ENCODE measurements around the gene FMN1.

The FMN1 gene

DNA sequence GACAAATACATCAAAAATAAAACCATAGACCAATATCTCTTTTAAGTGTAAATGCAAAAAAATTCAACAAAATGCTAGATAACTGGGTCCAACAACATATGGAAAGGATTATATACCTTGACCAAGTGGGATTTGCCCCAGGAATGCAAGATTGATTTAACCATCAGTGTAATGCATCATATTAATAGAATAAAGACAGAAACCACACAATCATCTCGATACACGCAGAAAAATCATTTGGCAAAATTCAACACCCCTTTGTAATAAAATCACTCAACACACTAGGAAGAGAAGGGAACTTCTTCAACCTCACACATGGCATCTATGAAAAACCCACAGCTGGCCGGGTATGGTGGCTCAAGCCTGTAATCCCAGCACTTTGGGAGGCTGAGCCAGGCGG is 457.2 kb downstream of the FMN1 start:
- Histone ChIP-seq H3K4me3 (ENCODE audit: low read depth in 1 of 2, low read length in 1 of 2) (no peak overlapping the region), H3K27me3 (peaks cover 32% of the 10 kb centered on the region), H3K9me3 (no peaks in the 10 kb centered on the region), H3K27ac (no peak overlapping the region), H3K4me1 (ENCODE audit: control insufficient read depth in 1 of 2, insufficient read depth in 1 of 2, low read depth in 1 of 2, low read length in 1 of 2) (no peaks in the 10 kb centered on the region), H3K36me3 (no peaks in the 10 kb centered on the region)
- TF ChIP-seq CTCF (IDR thresholded peaks at IDR 0.05): no peak

DNA sequence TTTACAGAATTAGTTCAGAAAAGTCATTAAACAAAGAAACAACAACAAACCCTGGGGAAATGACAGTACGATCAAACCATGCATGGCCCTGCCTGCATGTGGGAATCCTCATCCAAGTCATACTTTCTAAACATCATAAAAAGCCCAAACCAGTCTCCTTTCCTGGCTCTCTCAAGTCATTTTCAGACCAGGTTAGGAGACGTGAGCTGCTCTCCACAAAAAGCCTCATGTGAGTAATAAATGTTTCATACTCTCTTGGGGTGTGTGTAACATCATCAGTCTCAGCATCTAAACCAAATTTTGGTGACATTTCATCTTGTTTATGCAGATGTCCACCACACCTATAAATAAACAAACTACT is 457.8 kb downstream of the FMN1 start:
- Histone ChIP-seq H3K9me3 (no peaks in the 10 kb centered on the region), H3K4me3 (ENCODE audit: low read depth in 1 of 2, low read length in 1 of 2) (no peak overlapping the region), H3K36me3 (no peaks in the 10 kb centered on the region), H3K4me1 (ENCODE audit: control insufficient read depth in 1 of 2, insufficient read depth in 1 of 2, low read depth in 1 of 2, low read length in 1 of 2) (no peaks in the 10 kb centered on the region), H3K27ac (no peak overlapping the region), H3K27me3 (peaks cover 33% of the 10 kb centered on the region)
- TF ChIP-seq CTCF (IDR thresholded peaks at IDR 0.05): no peak

GRCh38 chr15:32735989-32736700 is 458.4 kb downstream of the FMN1 start:
- no peaks in the 10 kb centered on the region for H3K4me1 ChIP-seq (ENCODE audit: control insufficient read depth in 1 of 2, insufficient read depth in 1 of 2, low read depth in 1 of 2, low read length in 1 of 2)
- TF ChIP-seq CTCF (IDR thresholded peaks at IDR 0.05): no peak
- H3K36me3 ChIP-seq: no peaks in the 10 kb centered on the region
- peaks cover 38% of the 10 kb centered on the region for H3K27me3 ChIP-seq
- H3K4me3 ChIP-seq (ENCODE audit: low read depth in 1 of 2, low read length in 1 of 2): no peak overlapping the region
- no peak overlapping the region for H3K27ac ChIP-seq
- H3K9me3 ChIP-seq: no peaks in the 10 kb centered on the region

DNA sequence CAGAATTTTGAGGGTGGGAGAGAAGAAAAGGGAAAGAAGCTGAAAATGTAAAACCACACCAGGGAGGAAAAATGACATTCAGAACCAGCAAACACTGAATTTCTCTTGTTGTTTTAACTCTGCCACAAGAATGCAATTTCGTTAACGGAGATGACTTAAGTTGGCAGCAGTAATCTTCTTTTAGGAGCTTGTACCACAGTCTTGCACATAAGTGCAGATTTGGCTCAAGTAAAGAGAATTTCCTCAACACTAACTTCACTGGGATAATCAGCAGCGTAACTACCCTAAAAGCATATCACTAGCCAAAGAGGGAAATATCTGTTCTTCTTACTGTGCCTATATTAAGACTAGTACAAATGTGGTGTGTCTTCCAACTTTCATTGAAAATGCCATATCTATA is 461.2 kb downstream of the FMN1 start:
- Histone ChIP-seq H3K9me3 (no peaks in the 10 kb centered on the region), H3K27me3 (peaks cover 46% of the 10 kb centered on the region), H3K36me3 (no peaks in the 10 kb centered on the region), H3K4me1 (ENCODE audit: control insufficient read depth in 1 of 2, insufficient read depth in 1 of 2, low read depth in 1 of 2, low read length in 1 of 2) (no peaks in the 10 kb centered on the region), H3K27ac (no peak overlapping the region), H3K4me3 (ENCODE audit: low read depth in 1 of 2, low read length in 1 of 2) (no peak overlapping the region)
- no peak for TF ChIP-seq CTCF (IDR thresholded peaks at IDR 0.05)

- H3K27ac ChIP-seq: no peak overlapping the region
- no peaks in the 10 kb centered on the region for H3K36me3 ChIP-seq
- H3K4me3 ChIP-seq (ENCODE audit: low read depth in 1 of 2, low read length in 1 of 2): no peak overlapping the region
- H3K9me3 ChIP-seq: no peaks in the 10 kb centered on the region
- no peak for TF ChIP-seq CTCF (IDR thresholded peaks at IDR 0.05)
- H3K27me3 ChIP-seq: peaks cover 47% of the 10 kb centered on the region
- H3K4me1 ChIP-seq (ENCODE audit: control insufficient read depth in 1 of 2, insufficient read depth in 1 of 2, low read depth in 1 of 2, low read length in 1 of 2): no peaks in the 10 kb centered on the region
Observed at GRCh38 chr15:32732574-32733157, 461.8 kb downstream of the FMN1 start.
